Measurements from ENCODE around the gene ADAMTS3. TPM values are rescaled to one million over a fixed set of nuclear protein-coding genes. Genes with fewer than 3 reads are reported as not detected.
"Not testable (repeated sequence)": the region's sequence is repeated elsewhere in the genome, so short reads cannot be mapped to it uniquely, and the experiment has no call there.

The ADAMTS3 gene
- total RNA-seq, 6 experiments from 2014 or later: 0.03 to 0.19 TPM; not detected in 4

DNA sequence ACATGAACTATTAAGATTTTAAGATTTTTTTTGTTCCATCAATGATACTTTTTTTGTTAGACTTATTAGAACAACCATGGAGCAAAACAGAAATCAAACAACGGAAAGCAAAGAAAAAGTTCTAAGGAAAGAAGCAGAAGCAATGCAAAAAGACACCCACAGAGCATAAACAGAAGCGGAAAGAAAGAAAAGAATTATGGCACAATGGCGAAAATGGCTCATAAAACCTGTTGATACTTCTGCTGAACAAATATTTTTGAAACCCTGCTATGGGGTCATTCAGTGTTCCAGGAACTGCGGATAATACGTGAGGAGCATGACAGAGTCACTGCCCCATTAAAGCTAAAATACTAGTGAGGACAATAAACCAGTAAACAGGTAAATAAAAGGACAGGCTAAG, 138.0 kb downstream of the ADAMTS3 start:
- Mint-ChIP-seq H3K9me3 (no peaks in the 10 kb centered on the region), H3K27ac (no peak overlapping the region), H3K4me1 (ENCODE audit: low read depth) (peaks cover 10% of the 10 kb centered on the region; the same call in 1 of the 2 replicates), H3K36me3 (ENCODE audit: low read depth) (no peaks in the 10 kb centered on the region), H3K4me3 (no peak overlapping the region), H3K27me3 (ENCODE audit: insufficient read depth) (peaks cover 3% of the 10 kb centered on the region)
- DNase-seq: no peak
- TF ChIP-seq, protein P1, sequence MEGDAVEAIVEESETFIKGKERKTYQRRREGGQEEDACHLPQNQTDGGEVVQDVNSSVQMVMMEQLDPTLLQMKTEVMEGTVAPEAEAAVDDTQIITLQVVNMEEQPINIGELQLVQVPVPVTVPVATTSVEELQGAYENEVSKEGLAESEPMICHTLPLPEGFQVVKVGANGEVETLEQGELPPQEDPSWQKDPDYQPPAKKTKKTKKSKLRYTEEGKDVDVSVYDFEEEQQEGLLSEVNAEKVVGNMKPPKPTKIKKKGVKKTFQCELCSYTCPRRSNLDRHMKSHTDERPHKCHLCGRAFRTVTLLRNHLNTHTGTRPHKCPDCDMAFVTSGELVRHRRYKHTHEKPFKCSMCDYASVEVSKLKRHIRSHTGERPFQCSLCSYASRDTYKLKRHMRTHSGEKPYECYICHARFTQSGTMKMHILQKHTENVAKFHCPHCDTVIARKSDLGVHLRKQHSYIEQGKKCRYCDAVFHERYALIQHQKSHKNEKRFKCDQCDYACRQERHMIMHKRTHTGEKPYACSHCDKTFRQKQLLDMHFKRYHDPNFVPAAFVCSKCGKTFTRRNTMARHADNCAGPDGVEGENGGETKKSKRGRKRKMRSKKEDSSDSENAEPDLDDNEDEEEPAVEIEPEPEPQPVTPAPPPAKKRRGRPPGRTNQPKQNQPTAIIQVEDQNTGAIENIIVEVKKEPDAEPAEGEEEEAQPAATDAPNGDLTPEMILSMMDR (IDR thresholded peaks at IDR 0.05): no peak

DNA sequence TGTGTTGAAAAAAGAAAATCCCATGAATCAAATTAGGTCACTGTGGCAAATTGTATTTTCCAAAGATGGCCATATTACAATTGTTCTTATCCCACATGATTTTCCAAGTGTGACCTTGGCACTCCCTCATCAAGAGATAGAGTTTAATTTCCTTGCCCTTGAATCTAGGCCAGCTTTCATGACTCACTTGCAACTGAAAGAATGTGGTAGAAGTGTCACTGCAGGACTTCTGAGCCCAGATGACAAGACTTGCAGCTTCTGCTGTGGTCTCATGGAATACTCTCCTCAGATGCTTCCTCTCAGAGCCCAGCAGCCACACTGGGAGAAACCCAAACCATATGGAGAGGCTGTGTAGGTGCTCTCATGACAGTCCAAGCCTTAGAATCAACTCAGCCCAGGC, 139.0 kb downstream of the ADAMTS3 start:
- H3K36me3 Mint-ChIP-seq (ENCODE audit: low read depth): no peaks in the 10 kb centered on the region

DNA sequence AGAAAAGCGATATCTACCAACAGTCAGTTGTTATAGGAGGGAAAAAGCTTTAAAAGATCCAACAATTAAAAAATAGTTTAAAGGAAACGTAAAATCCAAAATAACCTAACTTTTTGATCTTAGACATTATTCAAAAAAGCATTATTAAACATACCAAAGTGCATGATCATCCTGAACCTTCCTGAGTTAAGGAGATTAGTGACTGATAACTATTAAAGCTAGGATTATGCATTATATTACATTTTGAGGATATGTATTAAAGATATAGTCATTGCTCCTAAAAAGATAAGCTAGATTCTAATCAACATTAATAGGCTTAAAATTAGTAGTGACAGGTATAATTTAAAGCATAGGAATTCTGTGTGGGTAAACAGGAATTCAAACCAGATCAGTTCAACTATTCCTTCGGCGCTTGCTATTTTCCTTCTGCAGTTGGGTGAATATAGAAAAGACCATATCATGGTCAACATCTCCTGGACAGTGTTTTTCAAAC, 139.6 kb downstream of the ADAMTS3 start:
- no peak overlapping the region for H3K27ac Mint-ChIP-seq
- no peaks in the 10 kb centered on the region for H3K9me3 Mint-ChIP-seq
- TF ChIP-seq, protein P1 (IDR thresholded peaks at IDR 0.05): no peak
- peaks cover 10% of the 10 kb centered on the region; the same call in 1 of the 2 replicates for H3K4me1 Mint-ChIP-seq (ENCODE audit: low read depth)
- no peak overlapping the region for H3K4me3 Mint-ChIP-seq
- no peak for DNase-seq
- no peaks in the 10 kb centered on the region for H3K36me3 Mint-ChIP-seq (ENCODE audit: low read depth)
- H3K27me3 Mint-ChIP-seq (ENCODE audit: insufficient read depth): peaks cover 3% of the 10 kb centered on the region

More for the DNA sequence above, 139.0 kb downstream of the ADAMTS3 start:
- no peak overlapping the region for H3K4me3 Mint-ChIP-seq
- peaks cover 10% of the 10 kb centered on the region; the same call in 1 of the 2 replicates for H3K4me1 Mint-ChIP-seq (ENCODE audit: low read depth)
- TF ChIP-seq, protein P1 (IDR thresholded peaks at IDR 0.05): no peak
- DNase-seq: peak; percentile 18
- no peaks in the 10 kb centered on the region for H3K9me3 Mint-ChIP-seq
- H3K27ac Mint-ChIP-seq: no peak overlapping the region
- H3K27me3 Mint-ChIP-seq (ENCODE audit: insufficient read depth): peaks cover 3% of the 10 kb centered on the region

DNA sequence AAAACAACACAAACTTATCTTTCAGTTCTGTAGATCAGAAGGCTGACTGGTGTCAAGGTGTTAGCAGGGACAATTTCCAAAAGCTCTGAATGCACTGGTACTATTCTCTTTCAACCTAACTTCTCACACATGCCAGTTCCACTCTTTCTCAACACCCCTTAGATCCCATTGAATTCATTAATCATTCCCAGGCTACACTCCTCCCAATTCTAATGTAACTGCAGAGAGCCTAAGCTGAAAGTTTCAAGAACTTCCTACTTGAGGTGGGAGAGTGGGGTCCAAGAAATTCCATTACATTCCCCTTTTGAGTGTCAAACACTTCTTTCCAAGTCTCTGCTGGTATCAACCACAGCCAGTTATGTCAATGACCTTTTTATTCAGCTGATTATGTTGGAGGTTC, 142.0 kb downstream of the ADAMTS3 start:
- TF ChIP-seq, protein P1 (IDR thresholded peaks at IDR 0.05): no peak
- no peak overlapping the region for H3K27ac Mint-ChIP-seq
- H3K36me3 Mint-ChIP-seq (ENCODE audit: low read depth): no peaks in the 10 kb centered on the region
- no peak overlapping the region for H3K4me3 Mint-ChIP-seq
- DNase-seq: no peak
- no peaks in the 10 kb centered on the region for H3K9me3 Mint-ChIP-seq
- H3K27me3 Mint-ChIP-seq (ENCODE audit: insufficient read depth): peaks cover 3% of the 10 kb centered on the region
- H3K4me1 Mint-ChIP-seq (ENCODE audit: low read depth): peaks cover 10% of the 10 kb centered on the region; the same call in 1 of the 2 replicates

DNA sequence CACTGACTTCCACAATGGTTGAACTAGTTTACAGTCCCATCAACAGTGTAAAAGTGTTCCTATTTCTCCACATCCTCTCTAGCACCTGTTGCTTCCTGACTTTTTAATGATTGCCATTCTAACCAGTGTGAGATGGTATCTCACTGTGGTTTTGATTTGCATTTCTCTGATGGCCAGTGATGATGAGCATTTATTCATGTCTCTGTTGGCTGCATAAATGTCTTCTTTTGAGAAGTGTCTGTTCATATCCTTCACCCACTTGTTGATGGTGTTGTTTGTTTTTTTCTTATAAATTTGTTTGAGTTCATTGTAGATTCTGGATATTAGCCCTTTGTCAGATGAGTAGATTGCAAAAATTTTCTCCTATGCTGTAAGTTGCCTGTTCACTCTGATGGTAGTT, 143.1 kb downstream of the ADAMTS3 start:
- H3K9me3 Mint-ChIP-seq: not testable (repeated sequence)

DNA sequence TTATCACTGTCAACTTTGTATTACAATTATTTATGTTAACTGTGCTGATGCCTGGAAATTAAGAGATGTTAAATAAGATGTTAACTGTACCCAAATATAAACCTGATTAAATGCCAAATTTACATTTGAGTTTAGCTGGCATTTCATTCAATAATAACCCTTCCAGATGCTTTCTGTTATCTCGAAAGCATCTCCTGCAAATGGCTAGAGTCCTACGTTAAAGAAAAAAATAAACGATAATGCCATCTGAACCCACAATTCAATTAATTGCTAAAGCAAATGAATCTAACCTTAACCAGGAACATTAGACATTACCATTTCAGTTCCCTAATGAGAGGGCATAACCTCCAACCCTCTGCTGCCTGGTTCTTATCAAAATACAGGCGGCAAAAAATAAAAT, 145.0 kb downstream of the ADAMTS3 start:
- DNase-seq: no peak
- Mint-ChIP-seq H3K36me3 (ENCODE audit: low read depth) (no peaks in the 10 kb centered on the region), H3K9me3 (no peaks in the 10 kb centered on the region), H3K27ac (no peak overlapping the region), H3K27me3 (ENCODE audit: insufficient read depth) (peaks cover 2% of the 10 kb centered on the region), H3K4me1 (ENCODE audit: low read depth) (peaks cover under 1% of the 10 kb centered on the region), H3K4me3 (no peak overlapping the region)
- TF ChIP-seq, protein P1 (IDR thresholded peaks at IDR 0.05): no peak

More for the DNA sequence above, 143.1 kb downstream of the ADAMTS3 start:
- H3K4me3 Mint-ChIP-seq; DNase-seq; H3K27me3 Mint-ChIP-seq (ENCODE audit: insufficient read depth); H3K27ac Mint-ChIP-seq; H3K36me3 Mint-ChIP-seq (ENCODE audit: low read depth): not testable (repeated sequence)
- H3K4me1 Mint-ChIP-seq (ENCODE audit: low read depth): peaks cover 10% of the 10 kb centered on the region; the same call in 1 of the 2 replicates

Measured in HFFc6 (cell line).